Measurements from ENCODE around the gene C16orf96. TPM values are rescaled to one million over a fixed set of nuclear protein-coding genes. Genes with fewer than 3 reads are reported as not detected.

Gene C16orf96
- total RNA-seq, 1 donor from 2014 or later: not detected

GRCh38 chr16:4529085-4530060, 26.8 kb upstream of the C16orf96 start:
- Histone ChIP-seq H3K9me3 (no peaks in the 10 kb centered on the region), H3K4me1 (peaks cover 36% of the 10 kb centered on the region), H3K27ac (no peak overlapping the region), H3K36me3 (peaks cover 0 to 10% of the 10 kb centered on the region in 2 donors), H3K27me3 (no peaks in the 10 kb centered on the region), H3K4me3 (no peak overlapping the region)
- intact Hi-C loops (cut with DNase I): no loop called here
- TF ChIP-seq POLR2A (IDR thresholded peaks at IDR 0.05) (no peak), CTCF (IDR thresholded peaks at IDR 0.05) (no peak), POLR2AphosphoS5 (IDR thresholded peaks at IDR 0.05; ENCODE audit: insufficient read depth in 1 of 2, low read depth in 1 of 2) (no peak)
- DNase-seq (ENCODE audit: extremely low spot score in 2 of 2): no peak

- TF ChIP-seq POLR2A (IDR thresholded peaks at IDR 0.05) (no peak), POLR2AphosphoS5 (IDR thresholded peaks at IDR 0.05; ENCODE audit: insufficient read depth in 1 of 2, low read depth in 1 of 2) (no peak)
- peaks cover 40% of the 10 kb centered on the region for H3K4me1 ChIP-seq
- intact Hi-C loops (cut with DNase I): no loop called here
Observed at GRCh38 chr16:4531811-4532210, 24.3 kb upstream of the C16orf96 start.

GRCh38 chr16:4532238-4532637, 23.9 kb upstream of the C16orf96 start:
- Histone ChIP-seq H3K27ac (no peak overlapping the region), H3K4me1 (peaks cover 43% of the 10 kb centered on the region), H3K36me3 (peaks cover 0 to 10% of the 10 kb centered on the region in 2 donors), H3K9me3 (no peaks in the 10 kb centered on the region), H3K27me3 (no peaks in the 10 kb centered on the region), H3K4me3 (no peak overlapping the region)
- TF ChIP-seq POLR2A (IDR thresholded peaks at IDR 0.05): no peak
- no peak for TF ChIP-seq CTCF (IDR thresholded peaks at IDR 0.05)
- no peak for TF ChIP-seq POLR2AphosphoS5 (IDR thresholded peaks at IDR 0.05; ENCODE audit: insufficient read depth in 1 of 2, low read depth in 1 of 2)
- intact Hi-C loops (cut with DNase I): no loop called here
- DNase-seq (ENCODE audit: extremely low spot score in 2 of 2): no peak

More at GRCh38 chr16:4531811-4532210, 24.3 kb upstream of the C16orf96 start:
- H3K36me3 ChIP-seq: peaks cover 0 to 10% of the 10 kb centered on the region in 2 donors
- no peaks in the 10 kb centered on the region for H3K9me3 ChIP-seq
- DNase-seq (ENCODE audit: extremely low spot score in 2 of 2): no peak
- H3K27ac ChIP-seq: no peak overlapping the region
- no peaks in the 10 kb centered on the region for H3K27me3 ChIP-seq
- H3K4me3 ChIP-seq: no peak overlapping the region

- peak overlapping the region; percentile 7 for H3K27ac ChIP-seq
- no peak overlapping the region for H3K4me3 ChIP-seq
- no peak for DNase-seq (ENCODE audit: extremely low spot score in 2 of 2)
- intact Hi-C loops (cut with DNase I): no loop called here
- no peak for TF ChIP-seq POLR2AphosphoS5 (IDR thresholded peaks at IDR 0.05; ENCODE audit: insufficient read depth in 1 of 2, low read depth in 1 of 2)
- TF ChIP-seq CTCF (IDR thresholded peaks at IDR 0.05): no peak
- TF ChIP-seq POLR2A (IDR thresholded peaks at IDR 0.05): no peak
- H3K4me1 ChIP-seq: peaks cover 47% of the 10 kb centered on the region
- H3K36me3 ChIP-seq: peaks cover 0 to 10% of the 10 kb centered on the region in 2 donors
- H3K27me3 ChIP-seq: no peaks in the 10 kb centered on the region
- H3K9me3 ChIP-seq: no peaks in the 10 kb centered on the region
Observed at GRCh38 chr16:4533490-4533889, 22.6 kb upstream of the C16orf96 start.

GRCh38 chr16:4534151-4534790, 21.9 kb upstream of the C16orf96 start:
- intact Hi-C loops (cut with DNase I): no loop called here
- no peak for TF ChIP-seq POLR2A (IDR thresholded peaks at IDR 0.05)
- TF ChIP-seq CTCF (IDR thresholded peaks at IDR 0.05): no peak
- no peak for TF ChIP-seq POLR2AphosphoS5 (IDR thresholded peaks at IDR 0.05; ENCODE audit: insufficient read depth in 1 of 2, low read depth in 1 of 2)
- H3K36me3 ChIP-seq: peaks cover 0 to 10% of the 10 kb centered on the region in 2 donors
- H3K27me3 ChIP-seq: no peaks in the 10 kb centered on the region
- H3K4me1 ChIP-seq: peaks cover 39% of the 10 kb centered on the region
- DNase-seq (ENCODE audit: extremely low spot score in 2 of 2): no peak
- peak overlapping the region; percentile 7 for H3K27ac ChIP-seq
- no peaks in the 10 kb centered on the region for H3K9me3 ChIP-seq
- H3K4me3 ChIP-seq: no peak overlapping the region

Measured in vagina (tissue), 2 donors.